ENCODE data around the gene PPP1R14B.
A peak's percentile ranks its signal among the peaks of the same experiment; 100 is the strongest.

Gene PPP1R14B

GRCh38 chr11:64230985-64231365, 15.8 kb downstream of the PPP1R14B start:
- no peak for DNase-seq (ENCODE audit: low read depth, low spot score)

GRCh38 chr11:64230171-64230984, 16.4 kb downstream of the PPP1R14B start, which contains the start of gene DNAJC4:
TSS of gene DNAJC4 (plus strand) at chr11:64230548. CDS start at chr11:64230855, 307 bp downstream.
- DNase-seq (ENCODE audit: low read depth, low spot score), result peak; percentile 79

- DNase-seq (ENCODE audit: low read depth, low spot score), result no peak
Measured at GRCh38 chr11:64229744-64230170, 17.0 kb downstream of the PPP1R14B start.

GRCh38 chr11:64229090-64229743, 17.5 kb downstream of the PPP1R14B start:
- no peak for DNase-seq (ENCODE audit: low read depth, low spot score)

GRCh38 chr11:64227405-64227956, 19.3 kb downstream of the PPP1R14B start:
- no peak for DNase-seq (ENCODE audit: low read depth, low spot score)

- DNase-seq (ENCODE audit: low read depth, low spot score), result no peak
Measured at GRCh38 chr11:64226507-64227051, 20.2 kb downstream of the PPP1R14B start.

- peak; percentile 86 for DNase-seq (ENCODE audit: low read depth, low spot score)
Measured at GRCh38 chr11:64225608-64226506, 20.9 kb downstream of the PPP1R14B start, which contains the start of the genes NUDT22 and TRPT1. TSS of gene NUDT22 (plus strand) at chr11:64226274. CDS start at chr11:64226653, 379 bp downstream. TSS of gene TRPT1 (minus strand) at chr11:64226186. CDS start at chr11:64225860, 326 bp downstream.

GRCh38 chr11:64224891-64225607, 21.7 kb downstream of the PPP1R14B start:
- no peak for DNase-seq (ENCODE audit: low read depth, low spot score)

- no peak for DNase-seq (ENCODE audit: low read depth, low spot score)
Measured at GRCh38 chr11:64224151-64224890, 22.4 kb downstream of the PPP1R14B start.

- no peak for DNase-seq (ENCODE audit: low read depth, low spot score)
Measured at GRCh38 chr11:64223001-64223651, 23.6 kb downstream of the PPP1R14B start.

GRCh38 chr11:64222651-64223000, 24.1 kb downstream of the PPP1R14B start:
- DNase-seq (ENCODE audit: low read depth, low spot score), result no peak

- DNase-seq (ENCODE audit: low read depth, low spot score), result no peak
Measured at GRCh38 chr11:64220798-64221197, 25.9 kb downstream of the PPP1R14B start.

GRCh38 chr11:64220271-64220670, 26.5 kb downstream of the PPP1R14B start:
- no peak for DNase-seq (ENCODE audit: low read depth, low spot score)

GRCh38 chr11:64219755-64220154, 27.0 kb downstream of the PPP1R14B start:
- DNase-seq (ENCODE audit: low read depth, low spot score), result no peak

- DNase-seq (ENCODE audit: low read depth, low spot score), result no peak
Measured at GRCh38 chr11:64219354-64219684, 27.4 kb downstream of the PPP1R14B start.

- no peak for DNase-seq (ENCODE audit: low read depth, low spot score)
Measured at GRCh38 chr11:64218628-64219353, 28.0 kb downstream of the PPP1R14B start.

GRCh38 chr11:64216879-64217278, 29.9 kb downstream of the PPP1R14B start:
- no peak for DNase-seq (ENCODE audit: low read depth, low spot score)

- no peak for DNase-seq (ENCODE audit: low read depth, low spot score)
Measured at GRCh38 chr11:64211181-64211872, 35.4 kb downstream of the PPP1R14B start.
